GM12874 (cell line): Measurements from ENCODE around the gene CLEC7A.

Source experiments
- CTCF ChIP-seq: IDR thresholded peaks from 2 replicates; pipeline ENCODE4 v1.5.1; 2011; ENCODE audit warnings: low read depth, mild to moderate bottlenecking, control low read depth, low read length, moderate library complexity; ENCODE audit not compliant: insufficient read depth

The CLEC7A gene

GRCh38 chr12:10169104-10169503 lies 39.1 kb upstream of the CLEC7A start:
- no peak for TF ChIP-seq CTCF

DNA sequence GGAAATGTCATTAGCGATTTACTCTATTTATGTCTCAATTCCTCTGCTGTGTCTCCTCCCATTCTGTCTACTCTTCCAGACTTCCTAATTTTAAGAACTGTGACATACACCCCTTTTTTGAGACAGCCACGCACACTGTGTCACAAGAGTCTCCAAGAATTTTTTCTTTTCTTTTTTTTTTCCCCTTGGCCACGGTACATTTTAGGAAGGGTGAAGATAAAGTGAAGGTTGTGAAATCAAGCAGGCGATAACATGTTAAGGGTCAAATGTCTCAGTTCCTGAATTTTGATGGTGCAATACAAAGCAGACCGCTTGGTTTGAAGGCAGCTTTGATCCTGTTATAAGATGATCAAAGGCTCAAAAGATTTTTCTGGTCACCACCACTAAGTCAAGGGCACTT lies 37.6 kb upstream of the CLEC7A start:
- no peak for TF ChIP-seq CTCF

- TF ChIP-seq CTCF = no peak
These were observed 35.4 kb upstream of the CLEC7A start for GRCh38 chr12:10165421-10165820.

DNA sequence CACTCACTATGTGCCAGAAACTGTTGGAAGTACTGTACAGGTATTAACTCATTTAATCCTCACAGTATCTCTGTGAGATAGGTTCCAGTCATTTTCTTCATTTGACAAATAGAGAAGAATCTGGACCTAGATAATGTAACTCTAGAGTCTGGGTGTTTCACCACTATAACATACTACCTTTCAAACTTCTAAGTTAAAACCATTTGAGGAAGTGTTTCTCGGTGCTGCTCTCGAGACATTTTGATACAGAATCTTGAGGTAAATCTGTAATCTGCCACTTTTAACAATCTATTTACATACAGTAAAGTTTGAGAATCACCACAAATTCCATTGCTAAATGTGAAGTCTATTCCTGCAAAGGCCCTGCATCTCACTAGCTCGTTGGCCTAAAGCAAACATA lies 33.1 kb upstream of the CLEC7A start:
- TF ChIP-seq CTCF = no peak

DNA sequence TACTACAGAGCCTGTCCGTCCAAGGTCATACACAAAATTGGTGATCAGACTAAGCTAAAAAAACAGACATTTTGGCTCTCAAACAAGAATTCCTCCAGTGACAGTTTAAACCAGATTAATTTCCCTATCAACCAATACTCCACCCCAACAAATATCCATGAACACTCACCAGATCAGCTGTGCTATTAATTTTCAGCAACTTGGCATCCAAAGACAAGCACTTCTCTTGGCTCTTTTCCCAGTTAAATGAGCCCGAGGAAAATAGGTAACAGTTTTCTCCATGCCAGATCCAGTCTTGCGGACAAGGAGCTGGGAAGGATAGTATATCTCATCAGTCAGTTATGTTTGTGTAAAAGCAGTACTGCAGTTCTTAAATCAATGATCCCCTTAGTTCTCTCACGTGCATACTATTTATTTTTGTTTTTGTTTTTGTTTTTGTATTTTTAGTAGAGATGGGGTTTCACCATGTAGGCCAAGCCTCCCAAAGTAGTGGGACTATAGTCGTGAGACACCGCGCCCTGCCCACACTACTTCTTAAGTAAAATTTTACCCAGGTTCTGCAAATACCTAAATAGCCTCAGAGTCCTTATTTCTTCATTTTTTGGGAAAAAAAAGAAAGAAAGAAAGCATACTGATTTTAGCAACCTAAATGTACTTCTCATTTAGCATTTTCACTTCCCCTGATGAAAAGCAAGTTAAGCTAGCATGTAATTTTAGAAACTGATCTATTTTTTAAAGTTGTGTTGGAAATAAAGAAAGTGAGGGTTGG lies 30.8 kb upstream of the CLEC7A start:
- no peak for TF ChIP-seq CTCF

- no peak for TF ChIP-seq CTCF
These were observed 29.3 kb upstream of the CLEC7A start for GRCh38 chr12:10159280-10159679.

GRCh38 chr12:10158406-10158805 lies 28.4 kb upstream of the CLEC7A start:
- no peak for TF ChIP-seq CTCF

- TF ChIP-seq CTCF = no peak
These were observed 26.0 kb upstream of the CLEC7A start for GRCh38 chr12:10155966-10156365.
